Sciatic nerve (tissue), 2 donors: ENCODE measurements around the gene ILKAP. TPM values are rescaled to one million over a fixed set of nuclear protein-coding genes. Genes with fewer than 3 reads are reported as not detected.

Experiments
- ATAC-seq: fragments of 200-7000 bp; cut with Tn5 transposase; one replicate; pipeline ENCODE4 v1.9.1; 2020; ENCODE audit warnings: mild to moderate bottlenecking, moderate library complexity
- DNase-seq: peaks from one replicate; pipeline ENCODE4 v3.0.0-alpha.2; 2020; ENCODE audit warnings: low spot score
- intact Hi-C: fragments of 100-400 bp; cut with DNase I; formaldehyde crosslinking; loops from one replicate; pipeline ENCODE4 v1.14.2; 2022
- total RNA-seq: library from RNA; stranded (reverse); fragmentation: NEBNext Ultra II Directional; extraction: Animal tissue kit (Norgen Biotek cat#: 25700); gene quantifications from one replicate; pipeline ENCODE4 v1.2.1, GENCODE V29; 2021
- donor health status: DM: no; HTN: no; CAD: no.
- donor health status: DM: no; HTN: no; CAD: no.

ILKAP gene
- total RNA-seq, 1 donor from 2014 or later = 61.7 TPM

DNA sequence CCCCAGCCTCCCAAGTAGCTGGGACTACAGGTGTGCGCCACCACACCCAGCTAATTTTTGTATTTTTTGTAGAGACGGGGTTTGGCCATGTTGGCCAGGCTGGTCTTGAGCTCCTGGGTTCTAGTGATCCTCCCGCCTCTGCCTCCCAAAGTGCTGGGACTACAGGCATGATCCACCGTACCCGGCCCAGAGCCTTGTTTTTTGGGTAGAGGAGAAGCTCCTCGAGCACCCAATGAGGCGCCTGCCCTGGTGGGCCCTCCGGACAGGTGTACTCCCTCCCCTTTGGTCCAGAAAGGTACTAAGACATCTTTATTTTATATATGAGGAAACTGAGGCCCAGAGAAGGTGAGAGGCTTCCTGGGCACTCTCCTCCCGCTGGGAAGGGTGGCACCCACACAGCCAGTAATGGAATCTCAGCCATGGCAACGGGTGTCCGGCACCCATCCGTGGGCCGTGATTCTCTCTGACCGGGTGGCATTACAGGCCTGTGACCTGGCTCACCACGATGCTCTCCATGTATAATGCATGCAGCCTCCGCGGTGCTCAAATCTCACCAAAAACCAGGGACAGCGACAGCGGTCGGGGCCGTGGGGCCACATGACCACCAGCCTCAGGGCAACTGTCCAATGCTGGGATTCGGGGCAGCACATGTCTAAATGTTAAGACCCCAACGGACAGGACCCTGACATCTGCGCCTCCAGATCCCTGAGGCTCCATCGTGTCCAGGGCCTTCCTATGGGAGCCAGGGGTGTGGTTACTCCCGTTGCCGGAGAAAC is 81.8 kb downstream of the ILKAP start:
- intact Hi-C loops = no loop called here
- no peak for DNase-seq
- no peak for ATAC-seq

DNA sequence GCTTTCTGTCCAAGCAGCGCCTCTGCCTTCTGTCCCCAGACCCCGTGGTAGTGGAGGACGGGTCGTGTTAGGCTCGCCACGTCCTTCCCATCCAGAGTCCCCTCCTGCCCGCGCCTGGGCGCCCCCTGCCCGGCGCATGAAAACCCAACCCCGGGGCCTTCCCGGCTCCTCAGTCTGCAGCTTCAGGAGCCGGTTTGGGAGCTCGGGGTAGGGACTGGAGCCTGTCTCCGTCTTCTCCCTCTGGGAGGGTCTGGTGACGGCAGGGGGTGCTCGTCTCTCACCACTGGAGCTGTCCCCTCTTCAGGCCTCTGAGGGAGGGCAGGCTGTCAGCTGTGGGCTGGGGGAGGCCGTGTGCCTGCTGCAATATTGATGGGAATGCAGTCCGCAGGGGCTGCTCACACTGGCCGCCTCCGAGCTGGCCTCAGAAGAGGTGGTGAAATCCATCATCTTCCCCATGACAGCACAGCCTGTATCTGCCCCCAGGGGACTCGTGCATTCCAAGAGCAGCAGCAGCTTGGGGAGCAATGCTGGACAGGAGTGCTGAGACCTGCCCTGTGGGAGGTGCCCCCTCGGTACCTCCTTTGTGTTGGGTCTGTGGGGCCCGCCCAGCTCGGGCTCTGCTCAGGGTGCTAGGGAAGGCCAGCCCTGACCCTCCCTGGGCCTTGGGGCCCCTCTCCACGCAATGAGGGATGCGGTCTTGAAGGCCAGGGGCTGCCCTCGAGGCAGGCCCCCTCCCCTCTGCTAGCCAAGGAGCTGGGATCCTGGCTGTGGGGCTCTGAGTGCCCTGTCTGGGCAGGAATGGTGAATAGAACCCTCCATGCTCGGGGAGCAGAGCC is 82.8 kb downstream of the ILKAP start:
- ATAC-seq (no peak), DNase-seq (no peak)
- intact Hi-C loops = no loop called here

Other genes with a start within 250 kb of the ILKAP start
- gene UBE2F, start 236.7 kb downstream of the ILKAP start, total RNA-seq = 32.6 TPM
- 15.1 TPM for gene SCLY, start 142.7 kb downstream of the ILKAP start, total RNA-seq
- not detected for gene ESPNL, start 103.4 kb downstream of the ILKAP start, total RNA-seq
- gene KLHL30, start 65.0 kb downstream of the ILKAP start, total RNA-seq = 1.1 TPM
- 0.58 TPM for gene ERFE, start 44.7 kb downstream of the ILKAP start, total RNA-seq
- 6.1 TPM for gene HES6, start 36.3 kb upstream of the ILKAP start, total RNA-seq
- gene PER2, start 84.9 kb upstream of the ILKAP start, total RNA-seq = 24.7 TPM
- 33.4 TPM for gene TRAF3IP1, start 116.8 kb upstream of the ILKAP start, total RNA-seq
- gene ASB1, start 223.2 kb upstream of the ILKAP start, total RNA-seq = 38.1 TPM